HG03159 (cell line): ENCODE results near the gene OR10K1.
"Not testable (repeated sequence)": the region's sequence is repeated elsewhere in the genome, so short reads cannot be mapped to it uniquely, and the experiment has no call there.

Source experiments
- ATAC-seq: cut with Tn5 transposase; IDR thresholded peaks from one replicate; pipeline ENCODE4 v1.9.1; 2021; ENCODE audit warnings: mild to moderate bottlenecking, moderate library complexity; ENCODE audit not compliant: unreplicated experiment

The OR10K1 gene

GRCh38 chr1:158461534-158461933 lies at the start of gene OR10K1:
Gene OR10K1, plus strand, starts transcription at chr1:158461834. Its CDS starts 3,728 bp downstream, at chr1:158465562.
- no peak for ATAC-seq

DNA sequence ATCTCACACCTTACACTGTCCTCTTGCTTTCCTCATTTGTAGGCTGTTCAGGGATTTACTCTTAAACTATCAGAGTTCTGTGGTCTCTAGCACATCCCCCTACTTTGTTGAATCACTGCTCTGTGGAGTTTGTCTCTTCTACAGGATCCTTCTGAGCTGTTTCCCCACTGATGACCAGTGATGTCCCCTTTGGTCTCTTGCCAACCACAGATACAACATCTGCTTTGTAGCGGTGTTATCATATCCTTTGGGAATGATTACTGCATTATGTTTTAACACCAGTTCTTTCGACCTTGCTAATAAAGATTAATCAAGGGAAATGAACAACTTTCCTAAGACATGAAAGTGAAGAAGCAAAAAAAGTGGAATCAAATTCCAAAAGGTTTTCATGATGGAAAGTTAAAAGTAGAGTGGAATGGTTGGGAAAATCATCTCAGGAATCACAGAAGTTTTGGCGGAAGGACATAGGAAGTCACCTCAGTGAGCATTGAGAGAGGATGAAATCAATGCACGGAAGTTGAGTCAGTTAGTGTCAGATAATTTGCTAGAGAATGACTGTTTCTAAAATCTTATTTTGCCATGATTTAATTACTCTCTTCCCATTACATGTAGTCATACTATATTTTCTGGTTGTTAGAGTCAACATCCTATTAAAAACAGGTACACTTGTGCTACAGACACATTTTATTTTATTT lies 46.8 kb upstream of the OR10K1 start:
- no peak for ATAC-seq

- no peak for ATAC-seq
These were observed 44.0 kb upstream of the OR10K1 start for GRCh38 chr1:158417586-158417985.

- ATAC-seq = no peak
These were observed 39.4 kb upstream of the OR10K1 start for GRCh38 chr1:158422212-158422611.

DNA sequence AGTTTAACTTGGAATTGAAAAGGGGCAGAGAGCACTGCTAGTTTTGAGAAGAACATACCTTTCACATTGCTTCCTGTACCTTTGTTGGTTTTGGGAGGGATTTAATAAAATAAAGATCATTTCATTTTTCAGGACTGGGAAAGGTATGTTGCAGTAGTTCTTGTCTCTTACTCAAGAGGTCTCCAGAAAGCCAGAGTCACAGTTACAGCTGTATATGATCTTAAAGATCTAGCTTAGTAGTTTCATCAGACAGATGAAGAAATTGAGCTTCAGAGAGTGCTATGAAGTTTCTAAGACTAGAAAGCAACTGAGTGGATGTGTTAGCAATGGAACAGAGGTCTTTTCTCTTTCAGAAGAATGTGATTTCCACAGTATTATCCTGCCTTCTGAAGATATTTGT lies 36.6 kb upstream of the OR10K1 start:
- no peak for ATAC-seq

DNA sequence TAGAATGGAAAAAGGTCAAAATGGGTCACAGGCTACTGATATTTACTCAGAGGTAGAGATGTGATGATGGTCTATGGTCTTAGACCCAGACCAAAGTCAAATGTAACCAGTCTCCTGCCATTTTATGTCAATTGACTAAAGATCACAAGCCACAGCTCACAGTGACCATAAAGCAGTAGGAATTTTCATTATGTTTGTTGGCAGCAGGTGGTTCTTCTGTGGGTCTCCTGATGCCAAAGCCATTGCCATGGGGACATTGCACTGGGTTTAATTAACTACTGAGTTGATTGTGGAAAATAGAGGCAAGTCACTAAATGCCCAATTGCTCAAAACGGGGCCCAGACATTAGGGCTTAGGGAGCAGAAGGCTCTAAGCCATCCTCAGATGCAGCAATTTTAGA lies 35.5 kb upstream of the OR10K1 start, which contains the start of gene OR10K2:
Gene OR10K2, minus strand, starts transcription at position 101 of the 400 bp plus-strand sequence. CDS start 5,371 bp downstream, outside the sequence.
- no peak for ATAC-seq

GRCh38 chr1:158430163-158430562 lies 31.5 kb upstream of the OR10K1 start:
- ATAC-seq = not testable (repeated sequence)

GRCh38 chr1:158434741-158435140 lies 26.9 kb upstream of the OR10K1 start:
- ATAC-seq = no peak

GRCh38 chr1:158445376-158445775 lies 16.3 kb upstream of the OR10K1 start:
- no peak for ATAC-seq

DNA sequence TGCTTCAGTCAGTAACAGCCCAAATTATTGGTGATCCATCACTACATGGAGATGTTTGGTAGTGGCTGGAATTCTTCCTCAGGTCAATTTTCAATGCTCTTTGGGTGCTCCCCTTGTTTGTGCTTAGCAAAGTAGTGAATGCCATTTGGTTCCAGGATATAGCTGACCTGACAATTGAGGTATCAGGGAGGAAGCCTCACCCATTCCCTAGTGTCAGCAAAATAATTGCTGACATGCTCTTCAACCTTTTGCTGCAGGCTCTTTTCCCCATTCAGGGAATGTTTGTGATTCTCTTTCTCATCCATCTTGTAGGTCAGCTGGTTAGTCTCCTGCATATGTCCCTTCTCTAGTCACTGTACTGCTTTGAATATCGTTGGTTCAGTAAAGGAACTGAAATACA lies 7.1 kb upstream of the OR10K1 start:
- no peak for ATAC-seq

- ATAC-seq = no peak
These were observed 4.4 kb upstream of the OR10K1 start for GRCh38 chr1:158457246-158457645.

GRCh38 chr1:158458263-158458662 lies 3.4 kb upstream of the OR10K1 start:
- ATAC-seq = no peak

DNA sequence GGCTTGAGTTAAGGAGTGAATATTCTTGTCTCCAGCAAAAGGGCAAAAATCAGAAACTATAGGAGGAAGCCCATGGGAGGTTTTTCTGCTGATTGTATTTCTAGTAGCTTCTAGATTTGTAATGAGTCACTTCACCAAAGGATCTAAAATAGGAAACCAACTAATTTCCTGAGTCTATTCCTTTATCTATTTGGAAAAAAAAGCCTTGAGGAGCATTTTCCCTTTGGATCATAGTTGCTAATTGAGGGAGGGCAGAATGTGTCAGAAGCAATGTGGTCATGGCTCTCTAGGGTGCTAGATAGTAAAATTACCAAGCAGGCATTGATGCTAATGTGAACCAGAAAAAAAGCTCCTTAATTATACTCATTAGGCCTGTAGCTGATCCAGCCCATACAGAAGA lies 10.3 kb downstream of the OR10K1 start, which contains the start of gene OR10R2:
Gene OR10R2, plus strand, starts transcription at position 301 of the 400 bp plus-strand sequence. CDS start 106 bp downstream, outside the sequence.
- ATAC-seq = no peak

DNA sequence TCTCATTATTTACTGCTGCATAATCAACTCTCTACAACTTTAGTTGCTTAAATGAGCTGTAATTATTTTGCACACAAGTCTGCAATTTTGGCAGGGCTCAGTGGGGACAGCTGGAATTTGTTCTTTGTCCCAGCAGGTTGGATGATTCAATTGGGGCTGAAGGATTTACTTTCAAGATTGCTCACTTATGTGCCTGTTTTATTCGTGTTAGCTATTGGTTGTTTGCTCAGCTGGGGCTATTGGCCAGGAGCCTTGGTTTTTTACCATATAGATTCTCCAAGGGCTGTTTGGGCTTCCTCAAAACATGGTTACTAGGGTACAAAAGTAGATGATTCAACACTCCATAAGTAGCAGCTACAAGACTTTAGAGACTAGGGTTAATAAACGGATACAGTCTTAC lies 23.8 kb downstream of the OR10K1 start:
- no peak for ATAC-seq

DNA sequence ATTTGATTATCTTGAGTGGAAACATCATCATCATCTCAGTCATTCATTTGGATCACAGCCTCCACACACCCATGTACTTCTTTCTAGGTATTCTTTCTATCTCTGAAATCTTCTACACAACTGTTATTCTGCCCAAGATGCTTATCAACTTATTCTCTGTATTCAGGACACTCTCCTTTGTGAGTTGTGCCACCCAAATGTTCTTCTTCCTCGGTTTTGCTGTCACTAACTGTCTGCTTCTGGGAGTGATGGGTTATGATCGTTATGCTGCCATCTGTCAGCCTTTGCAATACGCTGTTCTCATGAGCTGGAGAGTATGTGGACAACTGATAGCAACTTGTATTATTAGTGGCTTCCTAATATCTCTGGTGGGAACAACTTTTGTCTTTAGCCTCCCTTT lies 29.7 kb downstream of the OR10K1 start:
- no peak for ATAC-seq

GRCh38 chr1:158493054-158493453 lies 31.4 kb downstream of the OR10K1 start:
- ATAC-seq = no peak

DNA sequence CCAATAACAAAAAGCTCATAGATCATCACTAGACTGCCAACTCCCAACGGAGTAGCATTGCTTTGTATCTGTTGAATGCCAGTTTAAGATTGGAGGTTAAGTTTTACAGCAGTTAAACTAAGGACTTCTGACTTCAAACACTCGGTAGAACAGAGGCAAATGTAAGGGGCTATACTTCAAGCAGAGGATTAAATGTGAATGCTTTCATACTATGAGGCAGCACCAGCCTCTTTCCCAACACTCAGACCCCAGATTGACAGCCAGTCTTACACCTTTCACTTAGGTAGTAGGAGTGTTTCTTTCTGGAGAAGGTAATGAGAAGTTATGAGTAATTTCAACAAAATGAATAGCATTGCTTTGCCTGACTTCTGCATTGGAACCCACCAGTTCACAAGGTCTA lies 33.2 kb downstream of the OR10K1 start:
- no peak for ATAC-seq

DNA sequence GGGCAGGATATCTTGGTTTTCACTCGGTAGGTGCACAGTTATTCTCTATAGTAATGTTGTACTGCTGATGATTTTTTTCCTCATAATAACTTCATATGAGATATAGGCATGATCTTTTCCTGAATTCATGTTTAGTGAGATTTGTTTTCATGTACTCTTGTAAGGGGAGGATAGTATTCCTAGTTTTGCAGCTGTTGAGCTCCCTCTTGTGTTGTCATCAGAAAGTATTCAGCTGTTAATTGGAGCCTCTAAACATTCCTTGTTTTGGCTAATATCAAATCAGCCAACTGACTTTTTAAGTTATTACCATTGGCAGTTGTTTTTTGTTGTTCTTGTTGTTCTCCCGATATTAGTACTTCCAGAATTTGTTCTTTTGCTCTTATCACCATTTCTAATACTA lies 34.7 kb downstream of the OR10K1 start:
- no peak for ATAC-seq

GRCh38 chr1:158506369-158506987 lies 44.8 kb downstream of the OR10K1 start:
- no peak for ATAC-seq

DNA sequence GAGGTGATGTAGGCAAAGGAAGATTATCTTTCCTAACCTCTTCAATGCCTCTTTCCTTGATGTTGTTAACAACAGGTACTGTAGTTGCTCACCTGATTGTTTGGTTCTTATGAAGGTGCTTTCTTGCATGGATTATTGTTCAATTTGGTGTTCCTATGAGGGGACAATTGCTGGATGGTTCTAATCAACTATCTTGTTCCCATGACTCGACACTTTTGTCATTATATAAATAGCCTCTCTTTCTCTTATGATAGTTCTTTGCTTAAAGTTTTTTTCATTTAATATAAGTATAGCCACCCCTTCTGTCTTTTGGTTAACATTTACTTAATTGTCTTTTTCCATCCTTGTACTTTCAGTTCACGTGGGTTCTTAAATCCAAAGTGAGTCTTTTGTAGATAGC lies 45.9 kb downstream of the OR10K1 start:
- no peak for ATAC-seq

DNA sequence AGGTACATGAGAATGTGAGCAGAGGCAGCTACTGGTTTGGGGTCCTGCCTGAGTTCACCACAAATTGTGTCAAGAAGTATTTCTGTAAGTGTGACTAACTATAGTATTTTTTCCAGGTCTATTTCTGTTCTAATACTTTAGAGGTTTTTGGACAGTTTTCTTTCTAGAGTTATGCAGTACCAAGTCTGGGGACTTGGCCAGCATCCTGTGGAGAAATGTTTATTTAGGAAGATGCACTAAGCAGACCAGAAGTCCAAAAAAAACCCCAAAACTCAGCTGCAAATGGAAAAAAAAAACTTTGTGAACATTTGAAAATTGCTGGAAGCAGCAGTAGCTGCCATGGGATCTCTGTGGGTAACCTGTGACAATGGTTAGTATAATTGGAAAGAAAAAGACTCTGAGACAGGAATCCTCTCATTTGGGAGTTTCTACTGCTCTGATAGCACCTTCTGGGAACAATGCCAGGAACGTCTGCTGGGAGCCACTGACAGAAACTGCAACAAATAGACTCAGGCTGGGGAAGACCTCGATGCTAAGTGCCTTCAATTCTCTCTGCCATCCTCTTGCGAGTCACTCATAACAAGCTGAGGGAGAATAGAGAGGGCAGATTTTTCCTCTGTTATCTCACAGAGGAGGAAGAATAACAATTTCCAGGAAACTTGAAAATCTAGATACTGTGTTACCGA lies 48.0 kb downstream of the OR10K1 start:
- no peak for ATAC-seq

GRCh38 chr1:158516966-158517365 lies 55.3 kb downstream of the OR10K1 start:
- no peak for ATAC-seq
